ENCODE measurements around the gene POLR2J. TPM values are rescaled to one million over a fixed set of nuclear protein-coding genes. Genes with fewer than 3 reads are reported as not detected.

POLR2J gene
- total and polyA plus RNA-seq, 10 of the 15 experiments (the other 5 are each of a cell fraction or from before 2014, with no cell fraction given) = 16.4 to 119 (median 77.4) TPM

DNA sequence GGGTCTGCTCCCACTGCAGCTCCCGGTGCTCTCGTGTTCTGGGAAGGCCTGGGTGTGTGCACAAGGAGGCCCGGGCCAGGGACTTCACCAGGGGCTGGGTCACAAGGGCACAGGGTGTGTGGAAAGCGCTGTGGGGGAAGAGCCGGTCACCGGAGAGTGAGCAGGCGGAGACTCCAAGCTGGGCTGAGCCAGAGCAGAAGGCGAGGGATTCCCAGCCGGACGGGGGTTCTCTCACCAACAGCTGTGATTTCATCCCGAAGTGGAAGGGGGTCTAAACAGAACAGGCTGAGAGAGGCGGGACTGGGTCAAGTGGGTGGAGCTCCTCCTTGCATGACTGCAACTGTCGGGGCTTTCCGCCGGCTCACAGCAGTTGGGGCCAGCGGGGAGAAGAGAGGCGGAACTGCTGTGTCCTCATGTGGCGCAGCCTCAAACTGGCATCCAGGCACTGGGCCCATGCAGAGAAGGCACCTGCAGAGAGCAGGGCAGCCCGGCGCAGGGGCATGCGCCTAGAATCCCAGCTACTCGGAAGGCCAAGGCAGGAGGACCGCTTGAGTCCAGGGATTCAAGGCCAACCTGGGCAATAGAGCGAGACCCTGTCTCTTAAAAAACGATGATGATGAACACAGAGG is 53.0 kb downstream of the POLR2J start (continued):
- TF ChIP-seq, protein P1, sequence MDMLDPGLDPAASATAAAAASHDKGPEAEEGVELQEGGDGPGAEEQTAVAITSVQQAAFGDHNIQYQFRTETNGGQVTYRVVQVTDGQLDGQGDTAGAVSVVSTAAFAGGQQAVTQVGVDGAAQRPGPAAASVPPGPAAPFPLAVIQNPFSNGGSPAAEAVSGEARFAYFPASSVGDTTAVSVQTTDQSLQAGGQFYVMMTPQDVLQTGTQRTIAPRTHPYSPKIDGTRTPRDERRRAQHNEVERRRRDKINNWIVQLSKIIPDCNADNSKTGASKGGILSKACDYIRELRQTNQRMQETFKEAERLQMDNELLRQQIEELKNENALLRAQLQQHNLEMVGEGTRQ (IDR thresholded peaks at IDR 0.05; ENCODE audit: borderline replicate concordance, low read depth, low read length) = peak; percentile 20
- TF ChIP-seq TCF12 (IDR thresholded peaks at IDR 0.05; ENCODE audit: low read depth, low read length) (peak; percentile 88), BCL11A (IDR thresholded peaks at IDR 0.05; ENCODE audit: low read depth, low read length) (peak; percentile 54; the same call in 1 of the 2 replicates), BHLHE40 (IDR thresholded peaks at IDR 0.05; ENCODE audit: borderline replicate concordance in 1 of 2, low read depth in 2 of 2, low read length in 1 of 2) (peak; percentile 72 to 94; a peak in 3 of 4 replicates), GABPA (IDR thresholded peaks at IDR 0.05; ENCODE audit: low read depth) (no peak), YBX1 (IDR thresholded peaks at IDR 0.05) (no peak), FOXK2 (IDR thresholded peaks at IDR 0.05) (no peak), WRNIP1 (IDR thresholded peaks at IDR 0.05; ENCODE audit: borderline replicate concordance, low read depth, low read length) (no peak), KAT2A (conservative IDR thresholded peaks at IDR 0.05; ENCODE audit: control insufficient read depth, low read depth, low read length) (no peak), ZNF217 (IDR thresholded peaks at IDR 0.05) (no peak), HDAC6 (IDR thresholded peaks at IDR 0.05; ENCODE audit: unreplicated experiment) (peak; percentile 14), YY1 (IDR thresholded peaks at IDR 0.05; ENCODE audit: low read depth, low read length) (no peak; the same call in 1 of the 2 replicates), TCF7 (IDR thresholded peaks at IDR 0.05; ENCODE audit: borderline replicate concordance) (no peak), CEBPB (IDR thresholded peaks at IDR 0.05; ENCODE audit: borderline replicate concordance in 1 of 2, low read depth in 2 of 2, low read length in 2 of 2) (no peak), SIN3A (IDR thresholded peaks at IDR 0.05; ENCODE audit: low read depth, low read length) (no peak)
- TF ChIP-seq, protein P2, sequence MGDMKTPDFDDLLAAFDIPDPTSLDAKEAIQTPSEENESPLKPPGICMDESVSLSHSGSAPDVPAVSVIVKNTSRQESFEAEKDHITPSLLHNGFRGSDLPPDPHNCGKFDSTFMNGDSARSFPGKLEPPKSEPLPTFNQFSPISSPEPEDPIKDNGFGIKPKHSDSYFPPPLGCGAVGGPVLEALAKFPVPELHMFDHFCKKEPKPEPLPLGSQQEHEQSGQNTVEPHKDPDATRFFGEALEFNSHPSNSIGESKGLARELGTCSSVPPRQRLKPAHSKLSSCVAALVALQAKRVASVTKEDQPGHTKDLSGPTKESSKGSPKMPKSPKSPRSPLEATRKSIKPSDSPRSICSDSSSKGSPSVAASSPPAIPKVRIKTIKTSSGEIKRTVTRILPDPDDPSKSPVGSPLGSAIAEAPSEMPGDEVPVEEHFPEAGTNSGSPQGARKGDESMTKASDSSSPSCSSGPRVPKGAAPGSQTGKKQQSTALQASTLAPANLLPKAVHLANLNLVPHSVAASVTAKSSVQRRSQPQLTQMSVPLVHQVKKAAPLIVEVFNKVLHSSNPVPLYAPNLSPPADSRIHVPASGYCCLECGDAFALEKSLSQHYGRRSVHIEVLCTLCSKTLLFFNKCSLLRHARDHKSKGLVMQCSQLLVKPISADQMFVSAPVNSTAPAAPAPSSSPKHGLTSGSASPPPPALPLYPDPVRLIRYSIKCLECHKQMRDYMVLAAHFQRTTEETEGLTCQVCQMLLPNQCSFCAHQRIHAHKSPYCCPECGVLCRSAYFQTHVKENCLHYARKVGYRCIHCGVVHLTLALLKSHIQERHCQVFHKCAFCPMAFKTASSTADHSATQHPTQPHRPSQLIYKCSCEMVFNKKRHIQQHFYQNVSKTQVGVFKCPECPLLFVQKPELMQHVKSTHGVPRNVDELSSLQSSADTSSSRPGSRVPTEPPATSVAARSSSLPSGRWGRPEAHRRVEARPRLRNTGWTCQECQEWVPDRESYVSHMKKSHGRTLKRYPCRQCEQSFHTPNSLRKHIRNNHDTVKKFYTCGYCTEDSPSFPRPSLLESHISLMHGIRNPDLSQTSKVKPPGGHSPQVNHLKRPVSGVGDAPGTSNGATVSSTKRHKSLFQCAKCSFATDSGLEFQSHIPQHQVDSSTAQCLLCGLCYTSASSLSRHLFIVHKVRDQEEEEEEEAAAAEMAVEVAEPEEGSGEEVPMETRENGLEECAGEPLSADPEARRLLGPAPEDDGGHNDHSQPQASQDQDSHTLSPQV (IDR thresholded peaks at IDR 0.05) = 0 out of 2 replicates have a peak, but pooled peaks have one; percentile 13
- TF ChIP-seq, protein P3, sequence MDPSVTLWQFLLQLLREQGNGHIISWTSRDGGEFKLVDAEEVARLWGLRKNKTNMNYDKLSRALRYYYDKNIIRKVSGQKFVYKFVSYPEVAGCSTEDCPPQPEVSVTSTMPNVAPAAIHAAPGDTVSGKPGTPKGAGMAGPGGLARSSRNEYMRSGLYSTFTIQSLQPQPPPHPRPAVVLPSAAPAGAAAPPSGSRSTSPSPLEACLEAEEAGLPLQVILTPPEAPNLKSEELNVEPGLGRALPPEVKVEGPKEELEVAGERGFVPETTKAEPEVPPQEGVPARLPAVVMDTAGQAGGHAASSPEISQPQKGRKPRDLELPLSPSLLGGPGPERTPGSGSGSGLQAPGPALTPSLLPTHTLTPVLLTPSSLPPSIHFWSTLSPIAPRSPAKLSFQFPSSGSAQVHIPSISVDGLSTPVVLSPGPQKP (IDR thresholded peaks at IDR 0.05; ENCODE audit: low read depth, low read length) = no peak
- TF ChIP-seq, protein P4, sequence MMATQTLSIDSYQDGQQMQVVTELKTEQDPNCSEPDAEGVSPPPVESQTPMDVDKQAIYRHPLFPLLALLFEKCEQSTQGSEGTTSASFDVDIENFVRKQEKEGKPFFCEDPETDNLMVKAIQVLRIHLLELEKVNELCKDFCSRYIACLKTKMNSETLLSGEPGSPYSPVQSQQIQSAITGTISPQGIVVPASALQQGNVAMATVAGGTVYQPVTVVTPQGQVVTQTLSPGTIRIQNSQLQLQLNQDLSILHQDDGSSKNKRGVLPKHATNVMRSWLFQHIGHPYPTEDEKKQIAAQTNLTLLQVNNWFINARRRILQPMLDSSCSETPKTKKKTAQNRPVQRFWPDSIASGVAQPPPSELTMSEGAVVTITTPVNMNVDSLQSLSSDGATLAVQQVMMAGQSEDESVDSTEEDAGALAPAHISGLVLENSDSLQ (IDR thresholded peaks at IDR 0.05) = 0 out of 2 replicates have a peak, but pooled peaks have one; percentile 17
- TF ChIP-seq, protein P5, sequence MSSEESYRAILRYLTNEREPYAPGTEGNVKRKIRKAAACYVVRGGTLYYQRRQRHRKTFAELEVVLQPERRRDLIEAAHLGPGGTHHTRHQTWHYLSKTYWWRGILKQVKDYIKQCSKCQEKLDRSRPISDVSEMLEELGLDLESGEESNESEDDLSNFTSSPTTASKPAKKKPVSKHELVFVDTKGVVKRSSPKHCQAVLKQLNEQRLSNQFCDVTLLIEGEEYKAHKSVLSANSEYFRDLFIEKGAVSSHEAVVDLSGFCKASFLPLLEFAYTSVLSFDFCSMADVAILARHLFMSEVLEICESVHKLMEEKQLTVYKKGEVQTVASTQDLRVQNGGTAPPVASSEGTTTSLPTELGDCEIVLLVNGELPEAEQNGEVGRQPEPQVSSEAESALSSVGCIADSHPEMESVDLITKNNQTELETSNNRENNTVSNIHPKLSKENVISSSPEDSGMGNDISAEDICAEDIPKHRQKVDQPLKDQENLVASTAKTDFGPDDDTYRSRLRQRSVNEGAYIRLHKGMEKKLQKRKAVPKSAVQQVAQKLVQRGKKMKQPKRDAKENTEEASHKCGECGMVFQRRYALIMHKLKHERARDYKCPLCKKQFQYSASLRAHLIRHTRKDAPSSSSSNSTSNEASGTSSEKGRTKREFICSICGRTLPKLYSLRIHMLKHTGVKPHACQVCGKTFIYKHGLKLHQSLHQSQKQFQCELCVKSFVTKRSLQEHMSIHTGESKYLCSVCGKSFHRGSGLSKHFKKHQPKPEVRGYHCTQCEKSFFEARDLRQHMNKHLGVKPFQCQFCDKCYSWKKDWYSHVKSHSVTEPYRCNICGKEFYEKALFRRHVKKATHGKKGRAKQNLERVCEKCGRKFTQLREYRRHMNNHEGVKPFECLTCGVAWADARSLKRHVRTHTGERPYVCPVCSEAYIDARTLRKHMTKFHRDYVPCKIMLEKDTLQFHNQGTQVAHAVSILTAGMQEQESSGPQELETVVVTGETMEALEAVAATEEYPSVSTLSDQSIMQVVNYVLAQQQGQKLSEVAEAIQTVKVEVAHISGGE (CRISPR knock-in tag; IDR thresholded peaks at IDR 0.05) = no peak
